HG03442 (cell line): ENCODE data around the gene PEDS1.
"Not testable (repeated sequence)": the region's sequence is repeated elsewhere in the genome, so short reads cannot be mapped to it uniquely, and the experiment has no call there.

ENCODE experiments used
- ATAC-seq: cut with Tn5 transposase; IDR thresholded peaks from one replicate; pipeline ENCODE4 v1.9.1; 2021; ENCODE audit warnings: mild to moderate bottlenecking, moderate library complexity; ENCODE audit not compliant: unreplicated experiment

Gene PEDS1

DNA sequence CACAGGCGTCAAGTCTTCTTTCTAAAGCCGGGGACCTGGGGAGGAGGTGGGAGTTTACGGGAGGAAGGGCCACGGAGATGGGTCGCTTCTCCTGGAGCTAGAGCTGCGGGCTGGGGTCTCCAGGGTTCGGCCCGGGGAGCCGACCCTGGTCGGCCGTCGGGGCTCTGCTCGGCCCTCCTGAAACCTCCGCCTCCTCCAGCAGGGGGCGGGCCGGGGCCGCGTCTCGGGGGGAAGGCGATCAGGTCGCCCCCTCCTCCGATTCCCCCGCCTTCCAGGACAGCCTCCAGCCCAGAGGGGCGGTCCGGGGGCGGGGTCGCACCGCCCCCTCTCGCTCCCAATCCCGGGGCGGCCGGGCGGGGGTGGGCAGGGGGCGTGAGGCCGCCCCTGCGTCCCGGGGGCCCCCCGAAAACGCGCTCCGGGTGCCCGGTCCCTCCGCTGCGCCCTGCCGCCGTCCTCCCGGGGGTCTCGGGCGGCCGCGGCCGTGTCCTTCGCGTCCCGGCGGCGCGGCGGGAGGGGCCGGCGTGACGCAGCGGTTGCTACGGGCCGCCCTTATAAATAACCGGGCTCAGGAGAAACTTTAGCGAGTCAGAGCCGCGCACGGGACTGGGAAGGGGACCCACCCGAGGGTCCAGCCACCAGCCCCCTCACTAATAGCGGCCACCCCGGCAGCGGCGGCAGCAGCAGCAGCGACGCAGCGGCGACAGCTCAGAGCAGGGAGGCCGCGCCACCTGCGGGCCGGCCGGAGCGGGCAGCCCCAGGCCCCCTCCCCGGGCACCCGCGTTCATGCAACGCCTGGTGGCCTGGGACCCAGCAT is 36.9 kb upstream of the PEDS1 start, which contains the start of gene CEBPB:
CEBPB (plus strand) TSS at position 580 of the 814 bp plus-strand sequence; CDS start at position 784, 204 bp downstream.
- peak; percentile 47 for ATAC-seq

DNA sequence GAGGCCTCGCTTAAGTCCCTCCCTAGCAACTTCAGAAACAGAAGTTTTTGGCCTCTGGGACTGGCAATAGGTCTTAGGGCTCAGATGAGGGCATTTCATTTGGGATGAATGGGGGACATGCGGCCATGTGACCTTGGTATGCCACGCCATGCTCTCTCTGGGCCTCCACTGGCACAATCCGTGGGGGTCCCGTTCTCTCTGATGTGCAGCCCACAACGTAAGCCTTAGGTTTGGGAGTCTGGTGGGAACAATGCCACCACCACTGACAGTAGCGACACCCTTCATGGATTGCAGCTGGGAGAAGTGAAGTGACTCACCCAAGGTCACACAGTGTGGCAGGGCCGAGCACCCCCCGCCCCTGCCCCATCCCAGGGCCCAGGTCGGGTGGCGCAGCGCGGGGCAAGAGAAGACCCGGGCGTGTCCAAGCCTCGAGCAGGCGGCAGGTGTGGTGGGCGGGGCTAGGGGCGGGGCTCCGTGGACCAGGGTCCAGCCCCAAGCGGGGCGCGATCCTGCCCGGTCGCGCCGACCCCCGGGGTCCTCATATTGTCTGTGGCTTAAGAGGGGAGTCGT is 36.2 kb upstream of the PEDS1 start:
- no peak for ATAC-seq

DNA sequence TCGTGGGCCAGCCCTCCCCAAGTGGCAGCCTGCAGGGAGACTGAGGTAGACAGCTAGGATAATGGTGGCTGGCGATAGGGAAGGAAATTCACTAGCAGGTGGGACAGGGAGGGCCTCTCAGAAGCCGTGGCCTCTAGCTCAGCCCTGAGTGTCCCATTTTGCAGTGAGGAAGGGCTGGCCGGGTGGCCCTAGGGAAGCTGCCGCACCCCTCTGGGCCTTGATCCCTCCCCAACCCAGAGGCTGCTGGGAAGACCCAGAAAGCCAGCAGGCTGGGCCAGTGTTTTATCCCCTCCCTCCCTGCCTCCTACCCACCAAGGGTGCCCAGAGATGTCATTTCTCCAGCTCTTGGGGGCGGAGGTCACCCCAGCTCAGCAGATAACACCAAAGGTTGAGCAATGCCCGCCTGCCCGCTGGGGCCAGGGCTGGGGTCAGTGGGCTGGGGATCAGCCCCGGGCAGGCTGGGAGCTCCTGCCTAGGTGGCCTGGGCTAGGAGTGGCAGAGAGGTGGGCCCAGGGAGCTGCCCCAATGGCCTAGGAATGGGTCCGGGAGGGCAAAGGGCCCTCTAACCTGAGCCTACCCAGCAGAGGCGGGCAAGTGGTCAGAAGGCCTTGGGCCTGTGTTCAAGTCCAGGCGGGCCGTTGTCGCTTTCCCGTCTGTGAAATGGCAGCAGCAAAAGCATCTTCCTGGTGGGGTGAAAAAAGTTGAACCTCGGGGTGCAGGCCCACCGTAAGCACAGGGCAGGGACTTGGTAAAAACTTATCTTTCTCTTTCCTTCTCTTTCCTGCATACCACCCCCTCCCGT is 35.6 kb upstream of the PEDS1 start:
- ATAC-seq: no peak

DNA sequence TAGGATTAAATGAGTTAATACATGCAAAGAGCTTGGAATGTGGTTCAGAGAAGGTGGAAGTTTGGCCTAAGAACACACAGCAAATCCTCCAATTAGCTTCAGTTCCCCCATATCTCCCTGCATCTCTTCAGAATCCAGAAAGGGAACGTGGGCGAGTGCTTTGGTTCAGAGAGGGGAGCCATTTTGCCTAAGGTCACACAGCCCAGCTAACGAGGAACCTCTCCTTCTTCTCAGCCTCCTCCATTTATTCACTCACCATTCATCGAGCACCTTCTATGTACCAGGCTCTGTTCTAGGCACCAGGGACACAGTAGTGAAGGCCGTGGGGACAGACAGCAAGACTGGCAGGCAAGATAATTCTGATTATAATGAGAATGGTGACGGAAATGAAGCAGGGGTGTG is 34.8 kb upstream of the PEDS1 start:
- no peak for ATAC-seq

DNA sequence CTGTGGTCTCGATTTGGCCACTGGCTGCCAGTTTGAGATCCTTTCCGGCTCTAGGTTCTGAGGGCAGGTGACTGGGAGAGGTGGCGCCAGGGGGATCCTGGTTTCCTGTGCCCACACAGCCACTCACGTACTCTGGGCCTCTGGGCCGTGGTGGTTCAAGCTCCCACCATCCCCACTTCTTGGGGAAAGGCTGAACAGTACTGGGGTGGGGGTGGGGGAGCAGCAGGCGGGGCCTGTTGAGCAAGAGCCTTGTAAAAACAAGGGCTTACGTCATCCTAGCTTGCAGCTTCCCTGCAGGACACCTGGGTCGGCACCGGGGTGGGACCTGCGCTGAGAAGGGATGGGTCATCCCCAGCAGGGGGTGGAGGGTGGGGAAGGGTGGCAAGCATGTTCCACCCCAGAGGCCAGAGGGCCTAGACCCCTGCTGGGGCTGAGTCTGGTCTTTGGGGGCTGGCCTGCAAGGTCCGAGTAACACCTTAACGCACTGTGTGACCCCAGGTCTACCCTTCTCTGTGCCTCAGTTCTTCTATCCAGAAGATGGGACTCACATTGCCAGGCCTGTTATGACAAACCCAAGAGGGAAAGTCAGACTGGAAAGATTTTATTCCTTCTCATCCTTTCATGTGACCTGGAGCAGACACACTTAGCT is 34.0 kb upstream of the PEDS1 start:
- ATAC-seq: no peak

DNA sequence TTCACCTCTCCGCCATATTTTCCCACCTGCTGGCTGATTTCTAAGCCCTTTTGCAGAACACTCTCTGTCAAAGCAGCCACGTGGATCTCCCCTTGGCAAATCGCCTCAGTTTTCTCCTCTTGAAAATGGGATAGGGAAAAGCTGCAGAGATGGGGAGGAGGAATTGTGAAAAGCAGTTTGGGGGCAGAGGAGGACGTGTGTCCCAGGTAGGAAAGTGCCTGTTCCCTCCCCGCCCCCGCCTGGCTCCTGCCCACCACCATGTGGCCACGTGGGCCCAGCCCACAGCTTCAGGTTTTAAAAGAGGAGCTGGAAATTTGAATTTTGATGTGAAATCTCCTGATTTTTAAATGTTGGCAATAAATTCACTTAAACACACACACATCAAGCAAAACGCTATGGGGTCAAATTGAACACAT is 33.5 kb upstream of the PEDS1 start:
- ATAC-seq: no peak

DNA sequence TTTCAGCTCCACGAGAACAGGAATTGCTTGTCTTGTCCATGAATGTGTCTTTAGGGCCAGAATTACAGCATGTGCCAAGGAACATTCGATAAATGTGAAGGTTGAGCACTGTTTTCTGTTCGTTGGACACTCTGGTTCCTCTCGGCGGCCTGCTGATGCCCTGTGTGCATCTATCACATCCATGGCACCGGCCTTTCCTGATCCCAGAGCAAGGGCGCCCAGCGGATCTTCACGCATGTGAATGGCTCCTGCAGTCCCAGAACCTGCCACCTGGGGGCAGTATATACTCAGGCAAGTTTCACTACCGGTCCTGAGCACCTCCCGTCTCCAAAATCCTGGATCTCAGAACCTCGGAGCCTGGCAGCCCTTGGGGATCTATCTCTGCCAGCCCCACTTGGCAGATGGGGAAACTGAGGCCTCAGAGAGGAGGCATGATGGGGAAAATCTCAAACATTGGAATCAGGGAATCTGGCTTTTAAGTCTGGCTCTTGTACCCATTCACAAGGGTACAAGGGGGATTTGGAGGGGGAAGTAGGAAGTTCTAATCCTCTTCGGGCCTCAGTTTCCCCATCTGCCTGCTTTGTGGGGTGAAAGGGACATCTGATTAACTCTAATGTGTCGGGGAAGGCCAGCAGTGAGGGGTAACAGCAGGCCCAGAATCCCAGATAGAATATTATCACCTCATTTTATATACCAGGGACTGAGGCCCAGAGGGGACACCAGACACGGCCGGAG is 32.8 kb upstream of the PEDS1 start:
- ATAC-seq: no peak

DNA sequence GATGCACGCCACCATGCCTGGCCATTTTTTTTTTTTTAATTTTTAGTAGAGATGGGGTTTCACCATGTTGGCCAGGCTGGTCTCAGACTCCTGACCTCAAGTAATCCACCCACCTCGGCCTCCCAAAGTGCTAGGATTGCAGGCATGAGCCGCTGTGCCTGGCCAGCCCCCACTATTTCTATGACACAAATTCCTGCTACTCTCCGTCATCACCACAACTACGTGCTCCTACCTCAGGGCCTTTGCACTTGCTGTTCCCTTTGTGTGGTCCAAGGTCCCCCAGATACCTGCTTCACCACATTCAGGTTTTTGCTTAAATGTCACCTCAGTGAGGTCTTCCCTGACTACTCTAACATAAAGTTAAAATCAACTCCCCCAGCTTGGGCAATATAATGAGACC is 31.9 kb upstream of the PEDS1 start:
- no peak for ATAC-seq

DNA sequence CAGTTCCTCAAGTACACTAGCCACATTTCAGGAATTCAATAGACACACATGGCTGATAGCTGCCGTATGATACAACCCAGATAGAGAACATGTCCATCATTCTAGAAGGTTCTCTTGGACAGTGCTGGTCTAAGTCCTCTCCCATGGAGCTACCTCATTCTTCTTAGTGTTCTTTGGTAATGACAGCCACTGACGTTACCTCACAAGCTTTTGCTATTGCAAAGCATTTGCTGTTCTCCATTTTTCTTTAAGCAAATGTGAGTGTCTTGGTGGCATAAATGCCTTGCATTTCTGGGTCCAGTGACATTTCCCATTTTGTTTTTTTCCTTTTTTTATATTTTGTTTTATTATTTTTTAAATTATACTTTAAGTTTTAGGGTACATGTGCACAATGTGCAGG is 28.8 kb upstream of the PEDS1 start:
- no peak for ATAC-seq

DNA sequence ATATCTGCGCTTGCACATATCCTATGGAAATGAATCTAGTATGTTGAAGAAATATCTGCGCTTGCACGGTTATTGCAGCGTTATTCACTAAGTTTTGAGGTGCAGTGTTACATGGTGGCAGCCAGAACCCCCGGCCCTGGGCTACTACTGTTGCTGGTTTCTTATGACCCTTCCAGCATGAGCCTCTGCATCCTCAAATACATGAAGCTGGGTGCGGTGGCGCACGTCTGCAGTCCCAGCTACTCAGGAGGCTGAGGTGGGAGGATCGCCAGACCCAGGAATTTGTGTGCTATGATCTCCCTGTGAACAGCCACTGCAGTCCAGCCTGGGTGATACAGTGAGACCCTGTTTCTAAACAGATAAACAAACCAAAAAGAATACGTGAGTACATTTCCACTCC is 27.8 kb upstream of the PEDS1 start:
- no peak for ATAC-seq

DNA sequence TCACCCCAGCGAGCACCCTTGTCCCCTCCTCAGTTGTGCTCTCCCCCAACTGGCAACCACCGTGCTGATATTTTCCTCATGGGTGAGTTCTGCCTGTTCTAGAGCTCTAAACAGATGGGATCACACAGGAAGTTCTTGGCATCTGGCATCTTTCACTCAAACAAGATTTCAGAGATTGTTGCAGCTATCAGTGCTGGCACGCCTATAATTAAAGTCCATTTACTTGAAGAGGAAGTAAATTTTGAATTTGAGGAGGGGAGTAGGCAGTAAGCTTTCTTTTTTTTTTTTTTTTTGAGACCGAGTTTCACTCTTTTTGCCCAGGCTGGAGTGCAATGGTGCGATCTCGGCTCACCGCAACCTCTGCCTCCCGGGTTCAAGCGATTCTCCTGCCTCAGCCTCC is 25.1 kb upstream of the PEDS1 start:
- ATAC-seq: not testable (repeated sequence)

DNA sequence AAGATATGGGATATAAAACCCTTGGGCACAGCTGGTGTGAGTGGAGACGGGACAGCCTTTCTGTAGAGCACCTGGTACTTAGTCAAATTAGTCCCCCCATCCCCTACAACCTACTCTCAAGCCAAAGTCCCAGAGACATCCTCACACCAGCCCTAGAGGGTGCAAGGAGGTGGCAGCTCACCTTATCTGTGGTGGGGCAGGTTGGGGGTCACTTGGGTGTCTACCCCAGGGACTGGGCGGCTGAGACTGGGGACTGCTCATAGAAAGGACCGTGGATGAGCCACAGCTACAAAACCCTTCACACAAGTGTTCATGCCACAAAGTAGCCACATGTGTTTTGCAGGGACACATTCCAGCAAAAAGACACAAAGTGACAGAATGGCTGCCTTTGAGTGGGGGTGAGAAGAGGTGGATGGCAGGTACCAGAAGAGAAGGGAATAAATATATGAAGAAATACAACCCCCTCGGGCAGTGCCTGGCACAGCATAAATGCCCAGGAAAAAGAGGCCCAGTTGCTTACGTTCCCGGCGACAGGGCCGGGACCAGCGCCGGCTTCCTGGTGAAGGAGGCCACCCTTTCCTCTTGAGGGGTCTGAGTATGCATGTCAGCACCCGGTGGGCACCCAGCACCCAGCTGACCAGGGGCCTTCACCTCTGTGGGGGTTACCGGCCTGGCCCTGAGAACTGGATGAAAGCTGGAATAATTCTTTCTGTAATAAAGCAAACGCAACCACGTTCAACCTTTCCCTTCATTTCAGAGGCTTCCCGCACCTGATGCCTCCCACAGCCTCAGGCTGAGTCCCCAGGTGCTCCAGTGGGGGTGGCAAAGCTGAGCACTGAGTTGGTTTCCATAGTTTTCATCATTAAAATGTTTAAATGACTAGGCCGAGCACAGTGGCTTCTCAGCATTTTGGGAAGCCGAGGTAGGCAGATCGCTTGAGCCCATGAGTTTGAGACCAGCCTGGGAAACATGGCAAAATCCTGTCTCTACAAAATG is 22.7 kb upstream of the PEDS1 start:
- ATAC-seq: no peak

DNA sequence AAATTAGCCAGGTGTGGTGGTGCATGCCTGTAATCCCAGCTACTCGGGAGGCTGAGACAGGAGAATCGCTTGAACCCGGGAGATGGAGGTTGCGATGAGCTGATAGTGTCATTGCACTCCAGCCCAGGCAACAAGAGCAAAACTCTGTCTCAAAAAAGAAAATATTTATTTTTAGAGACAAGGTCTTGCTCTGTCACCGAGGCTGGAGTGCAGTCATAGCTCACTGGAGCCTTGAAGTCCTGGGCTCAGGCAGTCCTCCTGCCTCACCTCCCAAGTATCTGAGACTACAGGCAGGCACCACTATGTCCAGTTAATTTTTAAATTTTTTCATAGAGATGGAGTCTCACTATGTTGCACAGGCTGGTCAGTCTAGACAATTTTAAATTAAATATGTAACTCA is 20.9 kb upstream of the PEDS1 start:
- ATAC-seq: no peak

DNA sequence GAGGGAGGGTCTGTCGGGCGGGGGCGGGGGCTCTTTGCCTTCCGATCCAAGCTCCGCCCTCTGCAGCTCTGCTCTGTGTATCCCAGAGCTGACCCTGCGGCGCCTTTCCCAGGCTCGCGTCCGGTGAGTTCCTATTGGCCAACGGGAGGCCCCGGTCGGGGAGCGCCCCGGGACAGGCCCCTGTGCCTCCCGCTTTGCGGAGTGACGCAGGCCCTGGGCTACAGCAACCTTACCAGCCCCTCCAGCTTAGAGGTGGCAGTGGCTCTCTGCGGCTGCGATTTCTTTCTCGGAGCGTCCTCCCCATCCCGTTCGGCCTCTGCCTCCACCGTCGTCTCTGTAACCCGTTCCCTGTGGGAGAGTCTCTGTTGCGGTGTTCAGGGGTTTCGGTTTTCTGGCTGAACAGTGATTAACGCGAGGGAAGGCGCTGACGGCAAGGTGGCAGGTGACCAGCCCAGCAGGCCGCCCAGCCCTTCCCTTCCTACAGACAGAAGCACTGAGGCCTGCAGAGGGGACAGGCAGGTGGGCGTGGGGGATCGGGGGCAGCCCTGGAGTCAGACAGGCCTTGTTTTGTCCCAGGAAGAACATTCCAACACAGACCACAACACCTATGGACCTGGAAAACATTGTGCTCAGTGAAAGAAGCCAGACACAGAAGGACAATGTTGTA is 19.0 kb upstream of the PEDS1 start:
- ATAC-seq: no peak

DNA sequence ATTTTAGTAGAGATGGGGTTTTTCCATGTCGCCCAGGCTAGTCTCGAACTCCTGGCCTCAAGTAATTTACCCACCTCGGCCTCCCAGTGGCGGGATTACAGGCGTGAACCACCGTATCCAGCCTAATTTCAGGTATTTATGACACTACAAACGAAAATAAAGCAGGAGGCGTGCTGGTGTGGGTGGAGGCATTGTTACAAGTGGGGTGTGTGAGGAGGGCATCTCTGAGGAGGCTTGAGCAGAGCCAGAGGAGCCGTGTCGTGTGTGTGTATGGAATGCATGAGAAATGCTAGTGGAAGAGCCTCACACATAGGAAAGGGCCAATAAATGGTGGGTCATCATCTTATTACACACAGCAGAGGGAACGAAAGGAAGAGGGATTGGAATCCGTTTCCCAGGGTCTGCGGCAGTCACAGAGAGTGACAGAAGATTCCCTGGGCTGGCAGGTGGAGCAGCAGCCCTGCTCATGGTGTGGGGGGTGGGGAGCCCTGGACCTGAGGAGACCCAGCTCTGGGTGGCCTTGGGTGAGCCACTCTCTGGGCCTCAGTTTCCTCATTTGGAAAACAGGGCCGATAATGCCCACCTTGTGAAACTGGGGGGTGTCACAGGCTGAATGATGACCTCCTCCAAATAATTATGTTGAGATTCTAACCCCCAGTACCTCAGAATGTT is 17.2 kb upstream of the PEDS1 start:
- no peak for ATAC-seq

DNA sequence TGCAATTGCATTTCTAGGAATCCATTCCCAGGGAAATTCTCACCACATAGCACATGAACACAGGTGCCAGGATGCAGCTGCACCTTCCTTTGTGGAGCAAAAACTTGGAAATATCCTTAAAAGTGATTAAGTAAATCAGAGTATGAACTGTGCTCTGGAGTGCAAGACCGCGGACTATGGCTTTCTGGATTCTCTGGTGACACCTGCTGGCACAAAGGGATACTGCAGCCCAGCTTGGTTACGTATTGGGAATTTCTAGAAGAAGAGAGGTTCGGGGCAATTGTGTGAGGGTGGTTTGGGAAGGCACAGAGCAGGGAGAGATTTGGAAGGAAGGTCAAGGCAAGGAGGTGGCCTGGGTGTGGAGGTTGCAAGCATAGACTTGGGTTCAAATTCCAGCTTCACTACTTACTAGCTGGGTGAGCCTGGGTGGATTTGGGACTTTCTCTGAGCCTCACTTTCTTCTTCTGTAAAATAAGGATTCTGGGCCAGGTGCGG is 15.9 kb upstream of the PEDS1 start:
- ATAC-seq: no peak

DNA sequence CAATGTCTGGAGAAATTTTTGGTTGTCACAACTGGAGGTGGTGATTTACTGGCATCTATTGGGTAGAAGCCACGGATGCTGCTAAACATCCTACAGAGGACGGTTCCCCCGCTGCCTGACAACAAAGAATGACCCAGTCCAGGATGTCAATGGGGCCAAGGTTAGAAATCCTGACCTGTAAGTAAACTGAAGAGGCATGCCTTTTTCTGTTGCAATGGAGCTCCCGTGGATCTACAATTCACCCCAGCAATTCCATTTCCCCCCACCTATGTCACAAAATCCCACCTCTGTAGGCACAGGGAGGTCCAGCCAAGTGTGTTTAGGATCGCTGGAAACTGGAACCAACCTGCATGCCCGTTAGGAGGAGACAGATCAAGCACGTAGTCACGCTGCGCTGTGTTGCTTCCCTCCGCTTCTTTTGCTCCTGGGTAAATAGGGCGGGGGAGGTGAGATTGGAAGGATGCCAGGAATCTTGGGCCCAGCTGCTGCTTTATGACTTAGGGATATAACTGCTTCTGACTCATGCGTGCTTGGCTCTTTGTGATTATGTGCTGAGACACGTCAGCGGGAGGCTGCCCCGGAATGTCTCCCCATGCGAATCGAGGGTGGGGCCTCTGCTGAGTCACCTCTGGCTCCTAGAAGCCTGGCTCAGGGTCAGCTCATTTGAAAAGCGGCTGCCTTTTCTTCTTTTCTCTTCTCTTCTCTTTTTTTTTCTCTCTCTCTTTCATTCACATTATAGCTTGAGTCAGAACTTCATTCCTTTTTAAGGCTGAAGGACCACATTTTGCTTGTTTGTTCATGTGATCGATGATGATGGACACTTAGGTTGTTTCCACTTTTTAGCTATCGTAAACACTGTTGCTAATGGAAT is 12.4 kb upstream of the PEDS1 start:
- peak; percentile 85 for ATAC-seq
